B cell (primary cell): Measurements from ENCODE around the gene DHX9. TPM values are rescaled to one million over a fixed set of nuclear protein-coding genes. Genes with fewer than 3 reads are reported as not detected.

Experiments
- ATAC-seq: fragments of 200-7000 bp; cut with Tn5 transposase; one replicate; pipeline ENCODE4 v1.10.0; 2021; ENCODE audit warnings: low read depth, mild to moderate bottlenecking, moderate number of reproducible peaks, moderate library complexity
- CTCF ChIA-PET: fragments of 350-600 bp; sonication (Branson Sonifier 250); formaldehyde crosslinking; loops from one replicate; lab custom pipeline; 2021; ENCODE audit warnings: antibody characterized with exemption, inconsistent platforms; lab: Charles Lee
- POLR2A ChIA-PET: fragments of 350-600 bp; sonication (Branson Sonifier 250); formaldehyde crosslinking; loops from one replicate; lab custom pipeline; 2021; ENCODE audit warnings: antibody characterized with exemption; lab: Charles Lee
- DNase-seq: peaks from one replicate; pipeline ENCODE4 v3.0.0; 2013
- H2AFZ ChIP-seq: 2 replicates; pipeline ENCODE4 v1.6.1; 2012; ENCODE audit warnings: mild to moderate bottlenecking, low read depth, low read length; ENCODE audit not compliant: insufficient read depth, poor library complexity, severe bottlenecking
- H3K27ac ChIP-seq, 2 donors: 1 replicate in 1 of 2; 2 replicates in 1 of 2; pipeline ENCODE4 v1.5.1; 2012 to 2013; ENCODE audit warnings: low read length in 2 of 2, mild to moderate bottlenecking in 2 of 2, moderate library complexity in 1 of 2
- H3K27me3 ChIP-seq, 4 experiments: fragments of 200-600 bp in 1 of 4; sonication (generic) in 1 of 4; replicated peaks in 1 of 4; 1 replicate in 2 of 4; 2 replicates in 2 of 4; pipeline versions ENCODE4 v1.6.1 to v1.7.0; 2013 to 2016; ENCODE audit warnings: low read length in 3 of 4, mild to moderate bottlenecking in 2 of 4, mixed read lengths in 1 of 4, moderate library complexity in 1 of 4; ENCODE audit not compliant: insufficient read depth in 4 of 4, control insufficient read depth in 3 of 4; ENCODE audit errors: control extremely low read depth in 1 of 4
- H3K36me3 ChIP-seq, 2 experiments: replicated peaks in 1 of 2; 1 replicate in 1 of 2; 2 replicates in 1 of 2; pipeline versions ENCODE4 v1.6.1 to v1.7.1; 2013; ENCODE audit warnings: low read length in 1 of 2; ENCODE audit not compliant: insufficient read depth in 2 of 2, control insufficient read depth in 1 of 2; ENCODE audit errors: control extremely low read depth in 1 of 2, extremely low read depth in 1 of 2
- H3K4me1 ChIP-seq, 2 donors: fragments of 200-600 bp in 1 of 2; sonication (generic) in 1 of 2; 1 replicate in 1 of 2; 2 replicates in 1 of 2; pipeline versions ENCODE4 v1.5.1 to v1.6.1; 2013 to 2017; ENCODE audit warnings: low read length in 2 of 2; ENCODE audit not compliant: control insufficient read depth in 2 of 2, insufficient read depth in 2 of 2
- H3K4me2 ChIP-seq: replicated peaks from 2 replicates; pipeline ENCODE3; 2012; ENCODE audit warnings: mild to moderate bottlenecking, low read depth, low read length; ENCODE audit not compliant: poor library complexity, severe bottlenecking
- H3K4me3 ChIP-seq, 5 experiments: fragments of 200-600 bp in 1 of 5; sonication (generic) in 1 of 5; 1 replicate in 3 of 5; 2 replicates in 2 of 5; pipeline versions ENCODE4 v1.5.1 to v1.7.0; 2011 to 2016; ENCODE audit warnings: low read length in 4 of 5, mild to moderate bottlenecking in 4 of 5, low read depth in 2 of 5, control low read depth in 1 of 5, moderate library complexity in 1 of 5; ENCODE audit not compliant: insufficient read depth in 1 of 5; ENCODE audit errors: control extremely low read depth in 1 of 5, extremely low read depth in 1 of 5
- H3K79me2 ChIP-seq: fragments of 200-600 bp; sonication (generic); one replicate; pipeline ENCODE4 v1.6.0; 2016; ENCODE audit warnings: low read length; ENCODE audit not compliant: control insufficient read depth, insufficient read depth
- H3K9ac ChIP-seq: fragments of 200-600 bp; sonication (generic); 2 replicates; pipeline ENCODE4 v1.6.1; 2017; ENCODE audit warnings: mild to moderate bottlenecking, low read length, moderate library complexity
- H3K9me3 ChIP-seq, 3 donors: one replicate each; pipeline versions ENCODE4 v1.6.1 to v1.7.1; 2013; ENCODE audit warnings: low read length in 2 of 3; ENCODE audit not compliant: control insufficient read depth in 2 of 3, insufficient read depth in 1 of 3; ENCODE audit errors: control extremely low read depth in 1 of 3
- H4K20me1 ChIP-seq: 2 replicates; pipeline ENCODE4 v1.6.0; 2012; ENCODE audit warnings: mild to moderate bottlenecking, low read length; ENCODE audit not compliant: insufficient read depth, control insufficient read depth, poor library complexity, severe bottlenecking
- H3K27ac Mint-ChIP-seq: one replicate; pipeline ENCODE4 v1.8.0; 2021; ENCODE audit warnings: mixed read lengths
- H3K27me3 Mint-ChIP-seq: one replicate; pipeline ENCODE4 v1.8.0; 2021; ENCODE audit warnings: mixed read lengths
- H3K4me1 Mint-ChIP-seq: one replicate; pipeline ENCODE4 v1.8.0; 2021; ENCODE audit warnings: mixed read lengths
- H3K4me3 Mint-ChIP-seq: one replicate; pipeline ENCODE4 v1.8.0; 2021; ENCODE audit warnings: mixed read lengths
- H3K9me3 Mint-ChIP-seq: one replicate; pipeline ENCODE4 v1.8.0; 2022; ENCODE audit warnings: mixed read lengths; ENCODE audit not compliant: insufficient read depth
- CTCF ChIP-seq: fragments of 200-600 bp; IDR thresholded peaks from one replicate; pipeline ENCODE4 v1.8.0; 2022; ENCODE audit warnings: antibody characterized with exemption, mild to moderate bottlenecking
- EZH2 ChIP-seq: IDR thresholded peaks from 2 replicates; pipeline ENCODE4 v1.6.1; 2012; ENCODE audit warnings: borderline replicate concordance, low read depth, mild to moderate bottlenecking, moderate library complexity, low read length; ENCODE audit not compliant: insufficient read depth, poor library complexity, severe bottlenecking
- WGBS: methylation state at CpG from one replicate; pipeline ENCODE4 v1.1.5; 2013; ENCODE audit warnings: missing lambda C conversion rate; ENCODE audit not compliant: insufficient coverage; 5-methylcytosine and 5-hydroxymethylcytosine counted together
- intact Hi-C: fragments of 100-400 bp; cut with micrococcal nuclease; formaldehyde crosslinking; loops from one replicate; pipeline ENCODE4 v1.10.0; 2022
- polyA plus RNA-seq: library from polyadenylated mRNA; depleted of rRNA; stranded (reverse); fragments of >200 nt; gene quantifications from 2 replicates; pipeline ENCODE4 v1.2.3, GENCODE V29; 2012
- total RNA-seq, 2 donors: library from RNA; stranded (reverse); fragments of 120-200 nt in 1 of 2; gene quantifications; 1 replicate in 1 of 2; 2 replicates in 1 of 2; pipeline versions ENCODE4 v1.2.3 to v1.2.4, GENCODE V29; 2013 to 2022

Gene DHX9
- total and polyA plus RNA-seq, 2 donors (not counting 1 experiment from before 2014, with no cell fraction given) = 70.6 to 213 TPM

GRCh38 chr1:182877331-182877730, 38.2 kb downstream of the DHX9 start:
- no peak for ATAC-seq
- intact Hi-C loops = loop anchor here (5.0 kb wide), 1 partner anchor 35 kb away; no protein-coding TSS in a partner anchor

GRCh38 chr1:182877842-182878241, 38.7 kb downstream of the DHX9 start:
- H3K4me1 ChIP-seq = no peaks in the 10 kb centered on the region
- no peak overlapping the region for H3K27ac Mint-ChIP-seq
- no peak overlapping the region for H3K4me3 ChIP-seq
- ChIA-PET CTCF (no interaction called here), POLR2A (no interaction called here)
- WGBS = 98% methylated on average over 6 of the region's 7 CpGs
- H3K4me2 ChIP-seq = no peak overlapping the region
- no peaks in the 10 kb centered on the region for H3K4me1 Mint-ChIP-seq
- no peaks in the 10 kb centered on the region for H3K27me3 ChIP-seq
- H3K27ac ChIP-seq = no peak overlapping the region
- peaks cover 20 to 95% of the 10 kb centered on the region in 2 experiments for H3K36me3 ChIP-seq
- ATAC-seq (no peak), DNase-seq (no peak)
- intact Hi-C loops = loop anchor here (5.0 kb wide), 1 partner anchor 36 kb away; no protein-coding TSS in a partner anchor
- H3K9ac ChIP-seq = no peak overlapping the region
- TF ChIP-seq EZH2 (no peak), CTCF (no peak)
- no peaks in the 10 kb centered on the region for H3K9me3 ChIP-seq
- no peak overlapping the region for H3K4me3 Mint-ChIP-seq
- no peaks in the 10 kb centered on the region for H3K79me2 ChIP-seq
- no peak overlapping the region for H2AFZ ChIP-seq
- H3K27me3 Mint-ChIP-seq = no peaks in the 10 kb centered on the region
- no peaks in the 10 kb centered on the region for H4K20me1 ChIP-seq
- no peaks in the 10 kb centered on the region for H3K9me3 Mint-ChIP-seq

More at GRCh38 chr1:182877331-182877730, 38.2 kb downstream of the DHX9 start:
- Histone ChIP-seq H3K4me1 (no peaks in the 10 kb centered on the region), H4K20me1 (no peaks in the 10 kb centered on the region), H3K27me3 (no peaks in the 10 kb centered on the region), H2AFZ (no peak overlapping the region), H3K4me3 (no peak overlapping the region), H3K79me2 (no peaks in the 10 kb centered on the region), H3K4me2 (no peak overlapping the region), H3K9me3 (no peaks in the 10 kb centered on the region), H3K27ac (no peak overlapping the region), H3K36me3 (peaks cover 20 to 97% of the 10 kb centered on the region in 2 experiments), H3K9ac (no peak overlapping the region)
- no peak for TF ChIP-seq CTCF
- no peak for TF ChIP-seq EZH2
- no peaks in the 10 kb centered on the region for H3K9me3 Mint-ChIP-seq
- ChIA-PET POLR2A (no interaction called here), CTCF (no interaction called here)
- no peak overlapping the region for H3K4me3 Mint-ChIP-seq
- DNase-seq = no peak
- no peaks in the 10 kb centered on the region for H3K27me3 Mint-ChIP-seq
- no peak overlapping the region for H3K27ac Mint-ChIP-seq
- H3K4me1 Mint-ChIP-seq = no peaks in the 10 kb centered on the region
